IMR-90 (cell line): ENCODE measurements around the gene TNFRSF13B. TPM values are rescaled to one million over a fixed set of nuclear protein-coding genes. Genes with fewer than 3 reads are reported as not detected.

ENCODE experiments used
- ATAC-seq: fragments of 200-7000 bp; cut with Tn5 transposase; 2 replicates; pipeline ENCODE4 v1.9.1; 2020; ENCODE audit warnings: low read depth, mild to moderate bottlenecking, moderate library complexity
- BruUV-seq: library from RNA; stranded (reverse); fragments of 400-500 nt; replicated peaks from 2 replicates; lab custom pipeline; 2021; lab: Mats Ljungman, UMichigan
- CTCF ChIA-PET: fragments of 300-600 bp; formaldehyde crosslinking; extraction: SDS; loops from one replicate; lab custom pipeline; 2021; ENCODE audit warnings: antibody characterized with exemption; lab: Yijun Ruan, JAX
- POLR2A ChIA-PET: fragments of 300-600 bp; sonication (Branson Sonifier 250); formaldehyde crosslinking; loops from one replicate; lab custom pipeline; 2022; ENCODE audit warnings: antibody characterized with exemption; ENCODE audit not compliant: unreplicated experiment; lab: Charles Lee
- DNase-seq: peaks from one replicate; pipeline ENCODE4 v3.0.0; 2013
- H2AFZ ChIP-seq: replicated peaks from 2 replicates; pipeline ENCODE3; 2013; ENCODE audit warnings: low read length, mild to moderate bottlenecking; ENCODE audit not compliant: poor library complexity
- H2AK5ac ChIP-seq: 2 replicates; pipeline ENCODE4 v1.6.1; 2013; ENCODE audit warnings: low read depth, low read length, inconsistent platforms
- H2AK9ac ChIP-seq: replicated peaks from 2 replicates; pipeline ENCODE3; 2013; ENCODE audit warnings: mild to moderate bottlenecking, low read depth, low read length, moderate library complexity; ENCODE audit not compliant: poor library complexity
- H2BK120ac ChIP-seq: 2 replicates; pipeline ENCODE4 v1.6.1; 2013; ENCODE audit warnings: low read depth, low read length, inconsistent platforms
- H2BK15ac ChIP-seq: 3 replicates; pipeline ENCODE4 v1.6.1; 2013; ENCODE audit warnings: low read depth, low read length, inconsistent platforms
- H2BK20ac ChIP-seq: 2 replicates; pipeline ENCODE4 v1.6.1; 2013; ENCODE audit warnings: low read depth, mild to moderate bottlenecking, inconsistent platforms, low read length, moderate library complexity
- H2BK5ac ChIP-seq: 2 replicates; pipeline ENCODE4 v1.6.1; 2013; ENCODE audit warnings: mild to moderate bottlenecking, low read depth, low read length, inconsistent platforms; ENCODE audit not compliant: poor library complexity, severe bottlenecking
- H3K14ac ChIP-seq: replicated peaks from 2 replicates; pipeline ENCODE4 v1.6.1; 2013; ENCODE audit warnings: low read depth, low read length, inconsistent platforms
- H3K18ac ChIP-seq: 2 replicates; pipeline ENCODE4 v1.6.1; 2013; ENCODE audit warnings: low read depth, low read length, control low read depth
- H3K23ac ChIP-seq: 2 replicates; pipeline ENCODE4 v1.6.1; 2013; ENCODE audit warnings: low read depth, low read length, inconsistent platforms
- H3K27ac ChIP-seq: 2 replicates; pipeline ENCODE4 v1.5.1; 2013; ENCODE audit warnings: mild to moderate bottlenecking, control low read depth, low read length; ENCODE audit not compliant: insufficient read depth
- H3K27me3 ChIP-seq: 2 replicates; pipeline ENCODE4 v1.6.1; 2013; ENCODE audit warnings: low read length; ENCODE audit not compliant: control insufficient read depth, insufficient read depth
- H3K36me3 ChIP-seq: 2 replicates; pipeline ENCODE4 v1.6.1; 2013; ENCODE audit warnings: low read length, mixed read lengths; ENCODE audit not compliant: control insufficient read depth, insufficient read depth
- H3K4ac ChIP-seq: 2 replicates; pipeline ENCODE4 v1.6.1; 2013; ENCODE audit warnings: low read depth, low read length, inconsistent platforms
- H3K4me1 ChIP-seq: 2 replicates; pipeline ENCODE4 v1.6.1; 2013; ENCODE audit warnings: low read length, mixed read lengths; ENCODE audit not compliant: control insufficient read depth, insufficient read depth
- H3K4me2 ChIP-seq: 2 replicates; pipeline ENCODE4 v1.6.1; 2013; ENCODE audit warnings: low read depth, mild to moderate bottlenecking, control low read depth, low read length, moderate library complexity
- H3K4me3 ChIP-seq: 2 replicates; pipeline ENCODE4 v1.5.1; 2013; ENCODE audit warnings: low read depth, mild to moderate bottlenecking, control low read depth, low read length, moderate library complexity; ENCODE audit not compliant: insufficient read depth
- H3K56ac ChIP-seq: 2 replicates; pipeline ENCODE4 v1.6.1; 2013; ENCODE audit warnings: low read length, inconsistent platforms; ENCODE audit not compliant: insufficient read depth; ENCODE audit errors: extremely low read depth
- H3K79me1 ChIP-seq, 2 experiments: 2 replicates each; pipeline ENCODE4 v1.6.1; 2013; ENCODE audit warnings: low read length in 2 of 2, inconsistent platforms in 1 of 2, low read depth in 1 of 2
- H3K9ac ChIP-seq: 2 replicates; pipeline ENCODE4 v1.6.1; 2013; ENCODE audit warnings: low read depth, low read length, control low read depth
- H3K9me1 ChIP-seq: 2 replicates; pipeline ENCODE4 v1.6.1; 2013; ENCODE audit warnings: low read length, inconsistent platforms; ENCODE audit not compliant: insufficient read depth
- H3K9me3 ChIP-seq: 2 replicates; pipeline ENCODE4 v1.6.1; 2013; ENCODE audit warnings: low read length; ENCODE audit not compliant: control insufficient read depth, insufficient read depth
- H4K20me1 ChIP-seq: 2 replicates; pipeline ENCODE4 v1.6.1; 2013; ENCODE audit warnings: low read length, inconsistent platforms; ENCODE audit not compliant: insufficient read depth
- H4K5ac ChIP-seq: 2 replicates; pipeline ENCODE4 v1.6.1; 2013; ENCODE audit warnings: mild to moderate bottlenecking, low read depth, low read length, control low read depth
- H4K8ac ChIP-seq, 2 experiments: 2 replicates each; pipeline ENCODE4 v1.6.1; 2013; ENCODE audit warnings: low read depth in 2 of 2, low read length in 2 of 2, control low read depth in 1 of 2, inconsistent platforms in 1 of 2
- H4K91ac ChIP-seq: 2 replicates; pipeline ENCODE4 v1.6.1; 2013; ENCODE audit warnings: low read depth, low read length, inconsistent platforms; ENCODE audit not compliant: insufficient read depth
- BHLHE40 ChIP-seq: fragments of 150-350 bp; IDR thresholded peaks from 2 replicates; pipeline ENCODE4 v1.6.1; 2016; ENCODE audit warnings: mild to moderate bottlenecking, low read depth, low read length
- CHD1 ChIP-seq: IDR thresholded peaks from 2 replicates; pipeline ENCODE4 v1.6.1; 2012; ENCODE audit warnings: low read depth, low read length, improper control_type of control experiment
- FOS ChIP-seq: fragments of 150-350 bp; IDR thresholded peaks from 2 replicates; pipeline ENCODE4 v1.6.1; 2016; ENCODE audit warnings: low read depth, low read length
- NFE2L2 ChIP-seq: fragments of 150-350 bp; IDR thresholded peaks from 2 replicates; pipeline ENCODE4 v1.6.1; 2016; ENCODE audit warnings: low read depth, mild to moderate bottlenecking, low read length
- USF2 ChIP-seq: fragments of 150-350 bp; IDR thresholded peaks from 2 replicates; pipeline ENCODE4 v1.6.1; 2017; ENCODE audit warnings: mild to moderate bottlenecking, antibody characterized with exemption, low read length, low read depth
- WGBS, 2 experiments: methylation state at CpG; one replicate each; pipeline versions ENCODE4 v1.1.5 to v1.1.7; 2013; ENCODE audit warnings: missing lambda C conversion rate in 2 of 2; ENCODE audit not compliant: insufficient read length in 1 of 2; ENCODE audit errors: extremely low coverage in 2 of 2; 5-methylcytosine and 5-hydroxymethylcytosine counted together
- dilution Hi-C: fragments of 300-500 bp; cut with HindIII; formaldehyde crosslinking; loops from one replicate; pipeline ENCODE4 v1.14.3; 2018; ENCODE audit warnings: low sequenced_read_pairs; ENCODE audit not compliant: unreplicated experiment
- in situ Hi-C: fragments of 300-500 bp; cut with MboI; formaldehyde crosslinking; loops from 3 replicates; pipeline ENCODE4 v1.14.3; 2019; ENCODE audit warnings: low sequenced_read_pairs, inconsistent platforms, mixed read lengths
- intact Hi-C: fragments of 100-400 bp; cut with micrococcal nuclease; formaldehyde crosslinking; loops from 2 replicates; pipeline ENCODE4 v1.10.0; 2022
- polyA plus RNA-seq, 3 experiments: library from polyadenylated mRNA; depleted of rRNA; stranded (reverse); fragments of >200 nt; gene quantifications; 2 replicates each; pipeline ENCODE4 v1.2.3, GENCODE V29; 2012; ENCODE audit warnings: low replicate concordance in 1 of 3
- total RNA-seq: library from RNA; depleted of rRNA; stranded (reverse); fragments of >200 nt; gene quantifications from 2 replicates; pipeline ENCODE4 v1.2.3, GENCODE V29; 2012

The TNFRSF13B gene
- total and polyA plus RNA-seq, 2 of the 4 experiments (the other 2 are of a cell fraction): not detected

- Histone ChIP-seq H3K9ac (no peak overlapping the region), H3K4ac (no peak overlapping the region), H3K36me3 (no peaks in the 10 kb centered on the region), H3K27me3 (peaks cover 29% of the 10 kb centered on the region), H3K56ac (no peak overlapping the region), H3K4me2 (no peak overlapping the region), H2BK5ac (no peak overlapping the region), H2AFZ (no peak overlapping the region), H4K5ac (no peak overlapping the region), H4K91ac (no peak overlapping the region), H3K4me3 (no peak overlapping the region), H3K79me1 (no peaks in the 10 kb centered on the region), H4K8ac (no peak overlapping the region), H4K20me1 (no peaks in the 10 kb centered on the region), H3K14ac (no peak overlapping the region), H2AK9ac (no peak overlapping the region), H2BK20ac (no peak overlapping the region), H3K9me1 (no peaks in the 10 kb centered on the region), H3K27ac (no peak overlapping the region), H3K23ac (no peak overlapping the region), H3K4me1 (no peaks in the 10 kb centered on the region), H2AK5ac (no peak overlapping the region), H3K9me3 (no peaks in the 10 kb centered on the region), H3K18ac (no peak overlapping the region), H2BK120ac (no peak overlapping the region), H2BK15ac (no peak overlapping the region)
- BruUV-seq: no TSS peak
- DNase-seq (no peak), ATAC-seq (no peak)
- intact Hi-C loops (no loop called here), in situ Hi-C loops (no loop called here), dilution Hi-C loops (no loop called here)
- POLR2A ChIA-PET: no interaction called here
- CTCF ChIA-PET: no interaction called here
- WGBS, 2 experiments: 46% methylated on average over 7 of the region's 15 CpGs; no CpG with 5 or more reads in 1 of the 2 experiments
- TF ChIP-seq NFE2L2 (no peak), FOS (no peak), BHLHE40 (no peak), USF2 (no peak), CHD1 (no peak)
Measured at GRCh38 chr17:16923904-16924695, 47.8 kb downstream of the TNFRSF13B start.
